GM19397 (cell line): ENCODE measurements around the gene MYBPC1.
"Not testable (repeated sequence)": the region's sequence is repeated elsewhere in the genome, so short reads cannot be mapped to it uniquely, and the experiment has no call there.

Experiments used
- ATAC-seq: cut with Tn5 transposase; IDR thresholded peaks from one replicate; pipeline ENCODE4 v1.9.1; 2021; ENCODE audit warnings: mild to moderate bottlenecking, moderate library complexity; ENCODE audit not compliant: unreplicated experiment

MYBPC1 gene

GRCh38 chr12:101720118-101720517 lies 125.3 kb downstream of the MYBPC1 start:
- ATAC-seq: no peak

- ATAC-seq: no peak
These were observed 127.6 kb downstream of the MYBPC1 start for GRCh38 chr12:101722392-101722791.

- no peak for ATAC-seq
These were observed 132.3 kb downstream of the MYBPC1 start for GRCh38 chr12:101727098-101727497.

- ATAC-seq: no peak
These were observed 135.1 kb downstream of the MYBPC1 start for GRCh38 chr12:101729842-101730241.

- ATAC-seq: no peak
These were observed 137.5 kb downstream of the MYBPC1 start for GRCh38 chr12:101732318-101732717.

- no peak for ATAC-seq
These were observed 138.4 kb downstream of the MYBPC1 start for GRCh38 chr12:101733166-101733565.

- ATAC-seq: not testable (repeated sequence)
These were observed 139.7 kb downstream of the MYBPC1 start for GRCh38 chr12:101734482-101734881.
